C4-2B (cell line): ENCODE results near the gene PHOX2A.

ENCODE experiments used
- CTCF ChIP-seq: fragments of 450-650 bp; conservative IDR thresholded peaks from 2 replicates; pipeline ENCODE4 v1.5.1; 2017; ENCODE audit warnings: mild to moderate bottlenecking
- ZFX ChIP-seq: fragments of 450-650 bp; IDR thresholded peaks from 2 replicates; pipeline ENCODE4 v1.6.1; 2017

GRCh38 chr11:72224564-72225410 lies 19.2 kb downstream of the PHOX2A start, which contains the start of gene INPPL1:
- TF ChIP-seq CTCF (no peak), ZFX (peak; percentile 93)
